Measurements from ENCODE around the gene GABRG3.

The GABRG3 gene

GRCh38 chr15:27248251-27248650 lies 277.3 kb downstream of the GABRG3 start:
- H3K9me3 ChIP-seq: no peaks in the 10 kb centered on the region

GRCh38 chr15:27249046-27249759 lies 278.2 kb downstream of the GABRG3 start:
- no peaks in the 10 kb centered on the region for H3K9me3 ChIP-seq
- H3K27me3 ChIP-seq: no peaks in the 10 kb centered on the region
- H3K36me3 ChIP-seq: no peaks in the 10 kb centered on the region
- no peak overlapping the region for H3K4me3 ChIP-seq (ENCODE audit: low read depth in 1 of 2, low read length in 1 of 2)
- no peaks in the 10 kb centered on the region for H3K4me1 ChIP-seq (ENCODE audit: control insufficient read depth in 1 of 2, insufficient read depth in 1 of 2, low read depth in 1 of 2, low read length in 1 of 2)
- no peak overlapping the region for H3K27ac ChIP-seq
- no peak for TF ChIP-seq CTCF (IDR thresholded peaks at IDR 0.05)

More at GRCh38 chr15:27248251-27248650, 277.3 kb downstream of the GABRG3 start:
- H3K27ac ChIP-seq: no peak overlapping the region
- no peaks in the 10 kb centered on the region for H3K4me1 ChIP-seq (ENCODE audit: control insufficient read depth in 1 of 2, insufficient read depth in 1 of 2, low read depth in 1 of 2, low read length in 1 of 2)
- H3K36me3 ChIP-seq: no peaks in the 10 kb centered on the region
- no peak overlapping the region for H3K4me3 ChIP-seq (ENCODE audit: low read depth in 1 of 2, low read length in 1 of 2)
- no peak for TF ChIP-seq CTCF (IDR thresholded peaks at IDR 0.05)
- H3K27me3 ChIP-seq: no peaks in the 10 kb centered on the region

- H3K36me3 ChIP-seq: no peaks in the 10 kb centered on the region
- H3K9me3 ChIP-seq: no peaks in the 10 kb centered on the region
- H3K27me3 ChIP-seq: no peaks in the 10 kb centered on the region
- TF ChIP-seq CTCF (IDR thresholded peaks at IDR 0.05): no peak
- H3K4me1 ChIP-seq (ENCODE audit: control insufficient read depth in 1 of 2, insufficient read depth in 1 of 2, low read depth in 1 of 2, low read length in 1 of 2): no peaks in the 10 kb centered on the region
- H3K4me3 ChIP-seq (ENCODE audit: low read depth in 1 of 2, low read length in 1 of 2): no peak overlapping the region
- H3K27ac ChIP-seq: no peak overlapping the region
Measured at GRCh38 chr15:27249760-27250109, 278.8 kb downstream of the GABRG3 start.

GRCh38 chr15:27250223-27250622 lies 279.2 kb downstream of the GABRG3 start:
- Histone ChIP-seq H3K27ac (no peak overlapping the region), H3K36me3 (no peaks in the 10 kb centered on the region), H3K27me3 (no peaks in the 10 kb centered on the region), H3K4me3 (ENCODE audit: low read depth in 1 of 2, low read length in 1 of 2) (no peak overlapping the region), H3K4me1 (ENCODE audit: control insufficient read depth in 1 of 2, insufficient read depth in 1 of 2, low read depth in 1 of 2, low read length in 1 of 2) (no peaks in the 10 kb centered on the region), H3K9me3 (no peaks in the 10 kb centered on the region)
- no peak for TF ChIP-seq CTCF (IDR thresholded peaks at IDR 0.05)

GRCh38 chr15:27254055-27254454 lies 283.1 kb downstream of the GABRG3 start:
- no peaks in the 10 kb centered on the region for H3K9me3 ChIP-seq
- H3K4me1 ChIP-seq (ENCODE audit: control insufficient read depth in 1 of 2, insufficient read depth in 1 of 2, low read depth in 1 of 2, low read length in 1 of 2): no peaks in the 10 kb centered on the region
- no peak for TF ChIP-seq CTCF (IDR thresholded peaks at IDR 0.05)
- no peak overlapping the region for H3K4me3 ChIP-seq (ENCODE audit: low read depth in 1 of 2, low read length in 1 of 2)
- H3K27ac ChIP-seq: no peak overlapping the region
- no peaks in the 10 kb centered on the region for H3K36me3 ChIP-seq
- H3K27me3 ChIP-seq: no peaks in the 10 kb centered on the region
